Mucosa of rectum (tissue), 2 donors: ENCODE measurements around the gene BMPR2.
"Not testable (repeated sequence)": the region's sequence is repeated elsewhere in the genome, so short reads cannot be mapped to it uniquely, and the experiment has no call there.

Experiments
- H3K27ac ChIP-seq, 2 donors: one replicate each; pipeline ENCODE4 v1.7.0; 2013; ENCODE audit warnings: inconsistent platforms in 2 of 2, low read depth in 2 of 2, low read length in 2 of 2
- H3K27me3 ChIP-seq, 2 donors: one replicate each; pipeline ENCODE4 v1.7.0; 2013; ENCODE audit warnings: low read length in 2 of 2; ENCODE audit not compliant: control insufficient read depth in 2 of 2, insufficient read depth in 2 of 2
- H3K36me3 ChIP-seq, 2 donors: one replicate each; pipeline ENCODE4 v1.7.0; 2013; ENCODE audit warnings: low read length in 2 of 2; ENCODE audit not compliant: control insufficient read depth in 2 of 2, insufficient read depth in 2 of 2
- H3K4me1 ChIP-seq, 2 donors: one replicate each; pipeline ENCODE4 v1.7.0; 2013; ENCODE audit warnings: low read length in 2 of 2, mild to moderate bottlenecking in 1 of 2; ENCODE audit not compliant: control insufficient read depth in 2 of 2, insufficient read depth in 2 of 2
- H3K4me3 ChIP-seq, 2 donors: one replicate each; pipeline ENCODE4 v1.7.0; 2013; ENCODE audit warnings: low read length in 2 of 2
- H3K9ac ChIP-seq, 2 donors: one replicate each; pipeline ENCODE4 v1.7.0; 2013; ENCODE audit warnings: low read length in 2 of 2, low read depth in 1 of 2, mild to moderate bottlenecking in 1 of 2
- H3K9me3 ChIP-seq, 2 donors: one replicate each; pipeline ENCODE4 v1.7.0; 2013; ENCODE audit warnings: low read length in 2 of 2; ENCODE audit not compliant: control insufficient read depth in 2 of 2
- donor health status: healthy.
- donor health status: Normal muscosa, but diverticular disease.

The BMPR2 gene

DNA sequence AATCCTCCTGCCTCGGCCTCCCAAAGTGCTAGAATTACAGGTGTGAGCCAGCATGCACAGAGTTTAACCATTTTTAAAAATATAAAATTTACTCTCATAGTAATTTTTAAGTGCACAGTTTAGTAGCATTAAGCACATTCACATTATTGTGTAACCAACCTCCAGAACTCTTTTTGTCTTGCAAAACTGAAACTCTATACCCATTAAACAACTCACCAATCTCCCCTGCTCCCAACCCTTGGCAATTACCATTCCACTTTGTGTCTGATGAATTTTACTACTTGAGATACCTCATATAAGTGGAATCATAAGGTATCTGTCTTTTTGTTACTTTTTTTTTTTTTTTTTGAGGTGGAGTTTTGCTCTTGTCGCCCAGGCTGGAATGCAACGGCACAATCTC, 112.5 kb downstream of the BMPR2 start:
- H3K36me3 ChIP-seq, result no peaks in the 10 kb centered on the region
- H3K9me3 ChIP-seq, result no peaks in the 10 kb centered on the region
- no peaks in the 10 kb centered on the region for H3K27me3 ChIP-seq
- H3K27ac ChIP-seq, result no peak overlapping the region
- H3K4me1 ChIP-seq, result peaks cover 0 to 2% of the 10 kb centered on the region in 2 donors
- H3K9ac ChIP-seq, result no peak overlapping the region
- no peak overlapping the region for H3K4me3 ChIP-seq

DNA sequence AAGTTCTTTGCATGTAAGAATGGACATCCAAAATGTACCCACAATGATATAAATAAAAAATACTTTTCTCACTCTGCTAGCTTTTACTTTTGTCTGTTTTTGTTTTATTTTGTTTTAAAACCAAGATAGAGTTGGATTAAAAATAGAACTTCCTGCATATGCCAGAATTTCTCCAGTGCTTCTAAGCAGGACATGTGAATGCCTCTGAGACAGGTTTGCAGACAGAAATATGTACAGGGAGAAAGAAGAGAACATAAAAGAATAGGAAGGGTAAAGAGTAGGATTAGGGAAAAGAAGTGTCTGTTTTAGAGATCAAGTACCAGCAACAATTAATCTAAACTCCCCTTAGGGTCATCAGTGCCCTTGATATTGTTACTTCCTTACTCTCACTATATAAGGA, 114.4 kb downstream of the BMPR2 start:
- Histone ChIP-seq H3K36me3 (no peaks in the 10 kb centered on the region), H3K9ac (no peak overlapping the region), H3K4me1 (peaks cover 2 to 7% of the 10 kb centered on the region in 2 donors), H3K9me3 (no peaks in the 10 kb centered on the region), H3K4me3 (no peak overlapping the region), H3K27me3 (no peaks in the 10 kb centered on the region), H3K27ac (no peak overlapping the region)

- H3K9ac ChIP-seq, result no peak overlapping the region
- H3K27me3 ChIP-seq, result no peaks in the 10 kb centered on the region
- no peaks in the 10 kb centered on the region for H3K36me3 ChIP-seq
- H3K4me3 ChIP-seq, result no peak overlapping the region
- H3K4me1 ChIP-seq, result peaks cover 2 to 7% of the 10 kb centered on the region in 2 donors
- H3K9me3 ChIP-seq, result no peaks in the 10 kb centered on the region
- H3K27ac ChIP-seq, result no peak overlapping the region
Observed at GRCh38 chr2:202491514-202491913, 115.4 kb downstream of the BMPR2 start.

DNA sequence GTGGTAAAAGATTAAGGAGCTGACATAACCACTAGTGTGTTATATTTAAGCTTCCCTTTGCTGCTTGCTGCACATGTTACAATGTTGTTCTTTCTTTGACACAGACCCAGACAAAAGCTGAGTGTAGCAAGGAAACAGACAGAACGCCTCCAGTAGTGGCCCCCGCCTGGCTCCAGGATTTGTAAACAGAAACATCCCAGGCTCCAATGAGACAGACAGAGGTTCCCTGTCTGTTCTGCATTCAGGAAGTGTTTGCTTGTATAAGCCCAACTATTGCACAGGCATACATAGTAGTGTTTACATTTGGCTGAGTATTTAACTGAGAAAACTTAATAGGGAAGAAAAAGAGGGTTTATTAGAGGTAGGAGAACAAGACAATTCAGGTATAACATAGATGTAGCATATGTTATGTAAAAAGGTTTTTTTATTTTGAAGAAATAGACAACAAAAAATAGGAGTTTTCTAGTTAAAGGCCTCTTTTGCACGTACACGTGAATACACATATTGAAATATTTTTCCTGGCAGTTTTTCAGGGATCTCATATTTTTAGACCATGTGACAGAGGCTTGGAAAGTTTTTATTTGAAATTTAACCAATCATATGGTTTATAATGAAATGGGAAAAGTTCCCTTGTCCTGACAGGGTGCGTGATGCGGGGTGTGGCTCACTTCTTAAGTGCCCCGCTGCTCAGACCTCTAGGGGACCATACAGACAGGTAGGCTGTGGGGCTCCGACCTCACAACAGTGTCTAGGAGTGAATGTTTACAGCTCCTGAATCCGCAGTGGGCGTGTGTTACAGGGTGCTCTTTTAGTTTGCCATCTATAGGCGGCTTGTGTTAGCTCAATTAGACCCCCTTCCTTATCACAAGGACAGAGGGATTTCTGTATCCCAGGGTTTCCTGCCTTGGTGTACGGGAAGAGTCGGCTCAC, 118.4 kb downstream of the BMPR2 start:
- H3K27me3 ChIP-seq, result no peaks in the 10 kb centered on the region
- no peaks in the 10 kb centered on the region for H3K36me3 ChIP-seq
- H3K9me3 ChIP-seq, result no peaks in the 10 kb centered on the region
- no peak overlapping the region for H3K27ac ChIP-seq
- H3K9ac ChIP-seq, result no peak overlapping the region
- peaks cover 2 to 7% of the 10 kb centered on the region in 2 donors for H3K4me1 ChIP-seq
- H3K4me3 ChIP-seq, result no peak overlapping the region

DNA sequence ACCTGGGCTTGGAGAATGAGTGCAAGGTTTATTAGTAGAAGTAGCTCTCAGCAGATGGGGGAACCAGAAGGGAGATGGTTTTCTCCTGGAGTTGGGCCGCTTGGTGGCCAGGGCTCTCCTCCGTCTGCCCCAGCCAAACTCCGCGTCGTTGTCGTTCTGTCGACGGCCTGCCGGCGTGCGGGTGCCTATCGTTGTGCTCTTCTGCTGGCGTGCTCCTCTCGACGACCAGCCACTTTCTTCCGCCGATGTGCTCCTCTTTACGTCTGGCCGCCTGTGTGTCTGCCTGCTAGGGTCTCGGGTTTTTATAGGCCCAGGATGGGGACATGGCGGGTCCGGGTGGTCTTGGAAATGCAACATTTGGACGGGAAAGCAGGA, 119.1 kb downstream of the BMPR2 start:
- no peaks in the 10 kb centered on the region for H3K36me3 ChIP-seq
- no peak overlapping the region for H3K4me3 ChIP-seq
- H3K9ac ChIP-seq, result no peak overlapping the region
- no peak overlapping the region for H3K27ac ChIP-seq
- H3K9me3 ChIP-seq, result no peaks in the 10 kb centered on the region
- H3K27me3 ChIP-seq, result no peaks in the 10 kb centered on the region
- peaks cover 2 to 7% of the 10 kb centered on the region in 2 donors for H3K4me1 ChIP-seq

GRCh38 chr2:202496835-202497472, 120.8 kb downstream of the BMPR2 start:
- not testable (repeated sequence) for H3K36me3 ChIP-seq, H3K4me1 ChIP-seq, H3K4me3 ChIP-seq, H3K27ac ChIP-seq, H3K9me3 ChIP-seq, H3K27me3 ChIP-seq, H3K9ac ChIP-seq

- not testable (repeated sequence) for H3K9me3 ChIP-seq, H3K4me1 ChIP-seq, H3K27me3 ChIP-seq, H3K9ac ChIP-seq, H3K4me3 ChIP-seq, H3K36me3 ChIP-seq, H3K27ac ChIP-seq
Observed at GRCh38 chr2:202497473-202497866, 121.3 kb downstream of the BMPR2 start.

DNA sequence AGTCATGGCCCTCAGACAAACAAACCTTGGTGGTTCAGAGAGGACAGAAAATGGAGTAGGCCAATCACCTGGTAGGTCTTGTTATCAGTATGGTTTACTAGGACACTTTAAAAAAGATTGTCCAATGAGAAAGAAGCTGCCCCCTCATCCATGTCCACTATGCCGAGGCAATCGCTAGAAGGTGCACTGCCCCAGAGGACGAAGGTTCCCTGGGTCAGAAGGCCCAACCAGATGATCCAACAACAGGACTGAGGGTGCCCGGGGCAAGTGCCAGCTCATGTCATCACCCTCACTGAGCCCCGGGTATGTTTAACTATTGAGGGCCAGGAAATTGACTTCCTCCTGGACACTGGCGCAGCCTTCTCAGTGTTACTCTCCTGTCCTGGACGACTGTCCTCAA, 123.7 kb downstream of the BMPR2 start:
- not testable (repeated sequence) for H3K27ac ChIP-seq, H3K9ac ChIP-seq

GRCh38 chr2:202503276-202503675, 127.1 kb downstream of the BMPR2 start:
- H3K4me3 ChIP-seq, H3K27me3 ChIP-seq, H3K9ac ChIP-seq, H3K36me3 ChIP-seq, H3K9me3 ChIP-seq, H3K27ac ChIP-seq, H3K4me1 ChIP-seq: not testable (repeated sequence)

More for the DNA sequence above, 123.7 kb downstream of the BMPR2 start:
- not testable (repeated sequence) for H3K4me1 ChIP-seq, H3K9me3 ChIP-seq, H3K27me3 ChIP-seq, H3K36me3 ChIP-seq, H3K4me3 ChIP-seq

DNA sequence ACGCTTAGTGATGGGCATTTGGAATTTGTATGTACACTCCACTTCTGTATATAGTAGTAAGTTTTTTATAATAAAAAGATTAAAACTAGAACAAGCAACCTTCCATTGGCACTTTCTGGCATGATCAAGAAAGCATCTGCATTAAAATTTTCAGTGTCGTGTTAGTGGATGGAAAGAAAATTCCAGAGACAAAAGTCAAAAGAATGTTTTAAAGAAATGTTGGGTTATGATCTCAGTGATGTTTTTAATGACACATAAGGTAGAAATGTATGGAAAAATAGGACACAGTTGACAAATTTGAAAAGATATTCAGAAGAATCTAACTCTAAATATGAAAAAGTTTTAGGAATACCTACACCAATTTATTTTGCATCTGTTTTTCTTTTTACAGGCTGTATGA, 132.6 kb downstream of the BMPR2 start:
- no peaks in the 10 kb centered on the region for H3K9me3 ChIP-seq
- H3K36me3 ChIP-seq, result no peaks in the 10 kb centered on the region

More for the DNA sequence above, 132.6 kb downstream of the BMPR2 start:
- Histone ChIP-seq H3K4me3 (no peak overlapping the region), H3K9ac (no peak overlapping the region), H3K27ac (no peak overlapping the region), H3K4me1 (no peaks in the 10 kb centered on the region), H3K27me3 (no peaks in the 10 kb centered on the region)
